Endothelial cell of umbilical vein (primary cell): ENCODE data around the gene MLPH.
"Not testable (repeated sequence)": the region's sequence is repeated elsewhere in the genome, so short reads cannot be mapped to it uniquely, and the experiment has no call there.

Experiments used
- CTCF ChIP-seq, 2 donors: IDR thresholded peaks; 1 replicate in 1 of 2; 2 replicates in 1 of 2; pipeline ENCODE4 v1.5.1; 2011; ENCODE audit warnings: low read length in 2 of 2, mild to moderate bottlenecking in 2 of 2, moderate library complexity in 2 of 2, control low read depth in 1 of 2, inconsistent platforms in 1 of 2, low read depth in 1 of 2; ENCODE audit not compliant: insufficient read depth in 1 of 2; ENCODE audit errors: extremely low read depth in 1 of 2
- EZH2 ChIP-seq: IDR thresholded peaks from 2 replicates; pipeline ENCODE4 v1.6.1; 2012; ENCODE audit warnings: borderline replicate concordance, low read depth, mild to moderate bottlenecking, moderate library complexity, low read length, inconsistent platforms; ENCODE audit not compliant: severe bottlenecking
- JUN ChIP-seq: IDR thresholded peaks from 2 replicates; pipeline ENCODE4 v1.6.1; 2011; ENCODE audit warnings: borderline replicate concordance, low read depth; ENCODE audit not compliant: insufficient read length, insufficient read depth
- MAX ChIP-seq: IDR thresholded peaks from 2 replicates; pipeline ENCODE4 v1.6.1; 2011; ENCODE audit not compliant: insufficient read depth, insufficient read length
- POLR2A ChIP-seq: IDR thresholded peaks from 2 replicates; pipeline ENCODE4 v1.6.1; 2012; ENCODE audit warnings: low read depth, mild to moderate bottlenecking, control low read depth, low read length
- POLR2AphosphoS5 ChIP-seq: IDR thresholded peaks from 2 replicates; pipeline ENCODE4 v1.6.1; 2012; ENCODE audit warnings: low read depth, mild to moderate bottlenecking, control low read depth, low read length, moderate library complexity; ENCODE audit not compliant: insufficient read depth

GRCh38 chr2:237595829-237596519 lies 108.9 kb downstream of the MLPH start:
- TF ChIP-seq EZH2; CTCF (IDR thresholded peaks at IDR 0.05; ENCODE audit: extremely low read depth in 1 of 2, insufficient read depth in 1 of 2, low read depth in 1 of 2, low read length in 2 of 2); POLR2A; MAX; JUN; POLR2AphosphoS5: not testable (repeated sequence)
